HT-29 (cell line): ENCODE results near the gene CDCA8. TPM values are rescaled to one million over a fixed set of nuclear protein-coding genes. Genes with fewer than 3 reads are reported as not detected.
"Not testable (repeated sequence)": the region's sequence is repeated elsewhere in the genome, so short reads cannot be mapped to it uniquely, and the experiment has no call there.

Experiments used
- DNase-seq: peaks from one replicate; pipeline ENCODE4 v3.0.0-alpha.2; 2015; ENCODE audit warnings: low spot score
- total RNA-seq: library from RNA; depleted of rRNA; stranded (reverse); fragments of >200 nt; shearing (Covaris generic); gene quantifications from 2 replicates; pipeline ENCODE4 v1.2.3, GENCODE V29; 2014

Gene CDCA8
- total RNA-seq, 1 experiment from 2014 or later: 19.0 TPM

GRCh38 chr1:37672136-37672870 is 20.0 kb upstream of the CDCA8 start:
- DNase-seq: no peak

- peak; percentile 51 for DNase-seq
Measured at GRCh38 chr1:37673920-37674319, 18.4 kb upstream of the CDCA8 start.

- DNase-seq: no peak
Measured at GRCh38 chr1:37676281-37677142, 15.8 kb upstream of the CDCA8 start.

- DNase-seq: no peak
Measured at GRCh38 chr1:37677143-37677439, 15.2 kb upstream of the CDCA8 start.

- DNase-seq: no peak
Measured at GRCh38 chr1:37677808-37678207, 14.5 kb upstream of the CDCA8 start.

- DNase-seq: no peak
Measured at GRCh38 chr1:37680933-37681332, 11.4 kb upstream of the CDCA8 start.

GRCh38 chr1:37682334-37682987 is 9.9 kb upstream of the CDCA8 start:
- peak; percentile 82 for DNase-seq

GRCh38 chr1:37684182-37684581 is 8.1 kb upstream of the CDCA8 start:
- DNase-seq: not testable (repeated sequence)

- no peak for DNase-seq
Measured at GRCh38 chr1:37685722-37686121, 6.6 kb upstream of the CDCA8 start.

- not testable (repeated sequence) for DNase-seq
Measured at GRCh38 chr1:37687764-37688163, 4.6 kb upstream of the CDCA8 start.

GRCh38 chr1:37688926-37689325 is 3.4 kb upstream of the CDCA8 start:
- DNase-seq: no peak

GRCh38 chr1:37691497-37692077 is 729 bp upstream of the CDCA8 start:
- peak; percentile 58 for DNase-seq

- no peak for DNase-seq
Measured at GRCh38 chr1:37692834-37693175, 489 bp downstream of the CDCA8 start.

- peak; percentile 37 for DNase-seq
Measured at GRCh38 chr1:37697090-37697489, 4.8 kb downstream of the CDCA8 start.

GRCh38 chr1:37697737-37698136 is 5.4 kb downstream of the CDCA8 start:
- DNase-seq: no peak

GRCh38 chr1:37699147-37699546 is 6.8 kb downstream of the CDCA8 start:
- no peak for DNase-seq

- DNase-seq: no peak
Measured at GRCh38 chr1:37701051-37701450, 8.7 kb downstream of the CDCA8 start.

GRCh38 chr1:37703061-37703460 is 10.7 kb downstream of the CDCA8 start:
- DNase-seq: no peak

- DNase-seq: no peak
Measured at GRCh38 chr1:37704966-37705365, 12.7 kb downstream of the CDCA8 start.

- DNase-seq: no peak
Measured at GRCh38 chr1:37705399-37705798, 13.1 kb downstream of the CDCA8 start.

GRCh38 chr1:37708471-37708870 is 16.2 kb downstream of the CDCA8 start:
- DNase-seq: no peak

- no peak for DNase-seq
Measured at GRCh38 chr1:37714226-37714625, 21.9 kb downstream of the CDCA8 start.
